Urinary bladder (tissue), 4 donors: Measurements from ENCODE around the gene NAV3. TPM values are rescaled to one million over a fixed set of nuclear protein-coding genes. Genes with fewer than 3 reads are reported as not detected.

Experiments
- DNase-seq: peaks from one replicate; pipeline ENCODE4 v3.0.0-alpha.2; 2015; ENCODE audit errors: extremely low spot score
- H3K27ac ChIP-seq: one replicate; pipeline ENCODE4 v1.5.1; 2013; ENCODE audit warnings: low read depth, mild to moderate bottlenecking, moderate library complexity
- H3K36me3 ChIP-seq: one replicate; pipeline ENCODE4 v1.6.1; 2013; ENCODE audit warnings: mild to moderate bottlenecking, moderate library complexity; ENCODE audit not compliant: insufficient read depth
- H3K4me1 ChIP-seq: one replicate; pipeline ENCODE4 v1.6.1; 2013; ENCODE audit warnings: mild to moderate bottlenecking, moderate library complexity; ENCODE audit not compliant: insufficient read depth
- H3K4me3 ChIP-seq: one replicate; pipeline ENCODE4 v1.5.1; 2013; ENCODE audit warnings: low read depth, low read length
- WGBS: extraction: QIAGEN DNeasy Blood & Tissue Kit; methylation state at CpG from one replicate; pipeline ENCODE4 v1.1.7; 2013; 5-methylcytosine and 5-hydroxymethylcytosine counted together
- polyA plus RNA-seq: library from polyadenylated mRNA; stranded (reverse); fragments of 200-250 nt; gene quantifications from one replicate; pipeline ENCODE4 v1.2.3, GENCODE V29; 2013
- total RNA-seq: library from RNA; depleted of rRNA; stranded (reverse); fragments of >200 nt; gene quantifications from one replicate; pipeline ENCODE4 v1.2.3, GENCODE V29; 2014
- donor health status: healthy with polysubstance abuse.
- donor health status: healthy.

Gene NAV3
- total and polyA plus RNA-seq, 2 donors, result 5.3 to 97.2 TPM

- Histone ChIP-seq H3K27ac (no peak overlapping the region), H3K36me3 (no peaks in the 10 kb centered on the region), H3K4me1 (no peaks in the 10 kb centered on the region), H3K4me3 (no peak overlapping the region)
- WGBS, result 91% methylated on average over 12 of the region's 12 CpGs
- DNase-seq, result no peak
Observed at GRCh38 chr12:78119351-78119918, 288.7 kb downstream of the NAV3 start.

GRCh38 chr12:78120306-78120705 lies 289.6 kb downstream of the NAV3 start:
- H3K4me3 ChIP-seq, result no peak overlapping the region
- H3K27ac ChIP-seq, result no peak overlapping the region
- H3K4me1 ChIP-seq, result no peaks in the 10 kb centered on the region
- no peak for DNase-seq
- H3K36me3 ChIP-seq, result no peaks in the 10 kb centered on the region

- DNase-seq, result no peak
- H3K36me3 ChIP-seq, result no peaks in the 10 kb centered on the region
- WGBS, result 69% methylated on average over 6 of the region's 6 CpGs
- H3K4me3 ChIP-seq, result no peak overlapping the region
- no peaks in the 10 kb centered on the region for H3K4me1 ChIP-seq
- H3K27ac ChIP-seq, result no peak overlapping the region
Observed at GRCh38 chr12:78120866-78121560, 290.3 kb downstream of the NAV3 start.

- Histone ChIP-seq H3K36me3 (no peaks in the 10 kb centered on the region), H3K4me3 (no peak overlapping the region), H3K27ac (no peak overlapping the region), H3K4me1 (no peaks in the 10 kb centered on the region)
- 81% methylated on average over 16 of the region's 16 CpGs for WGBS
- no peak for DNase-seq
Observed at GRCh38 chr12:78121969-78122610, 291.4 kb downstream of the NAV3 start.

DNA sequence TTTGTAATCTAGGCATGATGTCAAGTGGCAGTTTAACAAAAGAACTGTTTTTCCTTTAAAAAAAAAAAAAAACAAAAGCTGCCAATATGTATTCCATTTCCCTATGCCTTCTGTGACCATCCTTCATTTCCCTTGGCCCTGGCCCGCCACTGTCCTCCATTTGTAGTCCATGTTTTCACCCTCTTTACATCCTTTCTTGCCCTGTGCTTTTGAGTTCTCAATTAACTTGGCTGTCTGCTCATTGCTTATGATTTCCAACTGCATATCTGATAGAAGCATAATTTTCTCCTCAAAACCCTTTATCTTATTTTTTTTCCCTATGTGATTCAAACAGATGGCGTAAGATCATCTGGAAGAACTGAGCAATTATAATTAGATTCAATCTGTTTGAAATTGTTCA lies 297.5 kb downstream of the NAV3 start:
- no peaks in the 10 kb centered on the region for H3K4me1 ChIP-seq
- WGBS, result 59% methylated on average over 2 of the region's 2 CpGs
- no peaks in the 10 kb centered on the region for H3K36me3 ChIP-seq
- H3K27ac ChIP-seq, result no peak overlapping the region
- no peak overlapping the region for H3K4me3 ChIP-seq
- no peak for DNase-seq

GRCh38 chr12:78143717-78144116 lies 313.0 kb downstream of the NAV3 start:
- Histone ChIP-seq H3K27ac (no peak overlapping the region), H3K4me3 (no peak overlapping the region), H3K4me1 (no peaks in the 10 kb centered on the region), H3K36me3 (no peaks in the 10 kb centered on the region)
- no peak for DNase-seq

DNA sequence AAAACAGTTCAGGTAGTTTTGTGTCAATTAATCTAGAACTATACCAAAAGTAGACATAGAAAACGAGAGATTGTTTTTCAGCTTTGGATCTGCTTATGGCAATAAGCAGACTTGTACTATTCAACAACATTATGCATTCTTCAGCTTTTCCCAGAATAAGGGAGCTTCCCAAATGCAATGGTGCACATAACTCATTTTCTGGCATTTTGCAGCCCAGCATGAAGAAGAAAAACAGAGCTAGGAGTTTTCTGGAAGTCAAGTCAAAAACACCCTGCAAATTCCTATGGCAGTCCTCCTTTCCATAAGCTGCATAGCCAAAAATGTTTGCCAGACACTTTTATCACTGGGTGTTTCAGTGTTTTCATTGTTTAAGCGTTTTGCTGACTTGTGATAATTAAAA lies 314.7 kb downstream of the NAV3 start:
- Histone ChIP-seq H3K4me1 (no peaks in the 10 kb centered on the region), H3K36me3 (no peaks in the 10 kb centered on the region), H3K4me3 (no peak overlapping the region), H3K27ac (no peak overlapping the region)
- 47% methylated on average over 2 of the region's 2 CpGs for WGBS
- no peak for DNase-seq

- no peaks in the 10 kb centered on the region for H3K36me3 ChIP-seq
- no peak for DNase-seq
Observed at GRCh38 chr12:78146365-78146772, 315.7 kb downstream of the NAV3 start.

DNA sequence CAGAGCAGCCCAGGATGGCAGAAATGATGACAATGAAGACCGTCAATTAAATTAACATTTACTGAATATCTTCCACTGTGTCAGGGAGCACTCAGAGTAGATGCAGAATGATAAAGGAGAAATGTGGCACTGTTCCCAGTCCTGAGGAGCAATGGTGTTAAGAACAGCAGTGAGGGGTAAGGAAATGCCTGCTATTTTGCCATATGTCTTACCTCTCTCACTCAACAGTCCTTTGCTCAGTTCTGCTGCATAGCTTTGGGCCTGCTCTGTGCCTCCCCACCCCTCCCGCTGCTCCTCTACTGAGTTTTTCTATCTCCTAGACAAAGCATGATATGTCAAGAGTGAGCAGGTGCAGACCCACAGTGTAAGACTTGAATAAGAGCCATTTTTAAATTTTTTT lies 318.8 kb downstream of the NAV3 start:
- no peaks in the 10 kb centered on the region for H3K36me3 ChIP-seq
- no peaks in the 10 kb centered on the region for H3K4me1 ChIP-seq
- no peak overlapping the region for H3K27ac ChIP-seq
- no peak for DNase-seq
- no peak overlapping the region for H3K4me3 ChIP-seq
- 45% methylated on average over 2 of the region's 2 CpGs for WGBS

More at GRCh38 chr12:78146365-78146772, 315.7 kb downstream of the NAV3 start:
- no peaks in the 10 kb centered on the region for H3K4me1 ChIP-seq
- no peak overlapping the region for H3K27ac ChIP-seq
- no peak overlapping the region for H3K4me3 ChIP-seq

DNA sequence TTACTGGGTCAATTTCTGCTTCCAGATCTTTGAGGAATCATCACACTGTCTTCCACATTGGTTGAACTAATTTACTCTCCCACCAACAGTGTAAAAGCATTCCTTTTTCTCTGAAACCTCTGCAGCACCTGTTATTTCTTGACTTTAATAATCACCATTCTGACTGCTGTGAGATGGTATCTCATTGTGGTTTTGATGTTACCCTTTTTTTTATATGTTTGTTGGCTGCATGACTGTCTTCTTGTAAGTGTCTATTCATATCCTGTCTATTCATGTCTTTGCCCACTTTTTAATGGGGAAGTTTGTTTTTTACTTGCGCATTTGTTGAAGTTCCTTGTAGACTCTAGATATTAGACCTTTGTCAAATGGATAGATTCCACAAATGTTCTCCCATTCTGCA lies 324.9 kb downstream of the NAV3 start:
- Histone ChIP-seq H3K36me3 (no peaks in the 10 kb centered on the region), H3K27ac (no peak overlapping the region), H3K4me1 (no peaks in the 10 kb centered on the region), H3K4me3 (no peak overlapping the region)
- 96% methylated on average over 1 of the region's 1 CpG for WGBS
- DNase-seq, result no peak

DNA sequence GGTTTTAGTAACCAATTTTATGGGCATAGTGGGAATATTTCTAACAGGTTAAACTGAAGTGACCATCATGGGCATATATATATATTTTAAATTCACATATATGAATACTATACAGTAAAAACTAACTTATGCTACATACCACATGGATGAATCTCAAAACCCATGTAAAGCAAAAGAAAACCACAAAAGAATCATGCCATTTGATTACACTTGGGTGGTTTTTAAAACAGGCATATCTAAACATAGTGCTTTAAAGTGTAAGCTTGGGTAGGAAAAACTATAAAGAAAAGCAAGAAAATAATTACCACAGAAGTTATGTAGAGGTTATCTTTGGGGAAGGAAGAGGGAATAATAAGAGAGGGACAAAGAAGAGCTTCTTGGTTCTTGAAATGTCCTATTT lies 326.1 kb downstream of the NAV3 start:
- Histone ChIP-seq H3K4me3 (no peak overlapping the region), H3K36me3 (no peaks in the 10 kb centered on the region), H3K27ac (no peak overlapping the region), H3K4me1 (no peaks in the 10 kb centered on the region)
- DNase-seq, result no peak

DNA sequence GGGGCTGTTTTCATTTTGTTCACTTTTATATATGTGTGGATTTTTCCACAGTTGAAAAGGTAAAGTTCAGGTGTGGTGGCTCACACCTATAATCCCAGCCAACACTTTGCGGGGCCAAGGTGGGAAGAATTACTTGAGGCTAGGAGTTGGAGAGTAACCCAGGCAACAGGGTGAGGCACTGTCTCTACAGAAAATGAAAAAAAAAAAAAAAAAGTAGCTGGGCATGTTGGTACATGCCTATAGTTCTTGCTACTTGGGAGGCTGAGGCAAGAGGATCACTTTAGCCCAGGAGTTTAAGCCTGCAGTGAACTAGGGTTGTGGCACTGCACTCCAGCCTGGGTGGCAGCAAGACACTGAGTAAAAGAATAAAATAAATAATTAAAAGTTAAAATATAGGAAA lies 326.5 kb downstream of the NAV3 start:
- Histone ChIP-seq H3K36me3 (no peaks in the 10 kb centered on the region), H3K27ac (no peak overlapping the region), H3K4me1 (no peaks in the 10 kb centered on the region), H3K4me3 (no peak overlapping the region)
- DNase-seq, result no peak
- 99% methylated on average over 1 of the region's 1 CpG for WGBS

- H3K4me3 ChIP-seq, result no peak overlapping the region
Observed at GRCh38 chr12:78164154-78164553, 333.5 kb downstream of the NAV3 start.

DNA sequence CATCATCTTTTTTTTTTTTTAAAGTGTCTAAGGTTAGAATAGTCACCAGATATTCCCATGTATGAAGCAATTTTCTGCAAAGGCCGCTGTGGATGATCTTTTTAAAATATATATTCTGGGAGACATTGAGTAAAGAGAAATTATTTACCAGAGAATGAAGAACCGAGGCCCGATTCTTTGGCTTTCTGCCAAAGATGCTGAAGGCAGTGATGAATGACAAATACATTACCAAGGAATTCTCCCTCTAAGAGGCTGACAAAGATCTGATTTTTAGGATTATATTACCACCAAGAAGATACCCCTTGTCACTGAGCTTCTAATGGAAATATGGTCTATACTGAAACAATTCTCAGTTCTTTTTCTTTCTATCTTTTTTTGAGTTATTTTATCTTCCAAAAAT lies 336.8 kb downstream of the NAV3 start:
- H3K4me3 ChIP-seq, result no peak overlapping the region
- no peaks in the 10 kb centered on the region for H3K36me3 ChIP-seq
- no peak for DNase-seq
- H3K4me1 ChIP-seq, result no peaks in the 10 kb centered on the region
- 52% methylated on average over 3 of the region's 3 CpGs for WGBS
- H3K27ac ChIP-seq, result no peak overlapping the region

More at GRCh38 chr12:78164154-78164553, 333.5 kb downstream of the NAV3 start:
- no peaks in the 10 kb centered on the region for H3K4me1 ChIP-seq
- no peak overlapping the region for H3K27ac ChIP-seq
- H3K36me3 ChIP-seq, result no peaks in the 10 kb centered on the region
- DNase-seq, result no peak
- 92% methylated on average over 1 of the region's 1 CpG for WGBS
